Choroid plexus epithelial cell (primary cell): ENCODE results near the gene LEP.
"Not testable (repeated sequence)": the region's sequence is repeated elsewhere in the genome, so short reads cannot be mapped to it uniquely, and the experiment has no call there.

Experiments
- DNase-seq: peaks from one replicate; pipeline ENCODE4 v3.0.0-alpha.2; 2010; ENCODE audit warnings: low read depth
- H3K4me3 ChIP-seq: 2 replicates; pipeline ENCODE4 v1.5.1; 2011; ENCODE audit warnings: low read depth, mild to moderate bottlenecking, control low read depth, low read length, moderate library complexity
- CTCF ChIP-seq: conservative IDR thresholded peaks from 2 replicates; pipeline ENCODE4 v1.5.1; 2011; ENCODE audit warnings: low read depth, mild to moderate bottlenecking, control low read depth, inconsistent platforms, low read length, moderate library complexity

Gene LEP

GRCh38 chr7:128231677-128232076 is 9.4 kb upstream of the LEP start:
- H3K4me3 ChIP-seq, result no peak overlapping the region
- TF ChIP-seq CTCF, result no peak
- DNase-seq, result no peak

GRCh38 chr7:128233471-128233870 is 7.6 kb upstream of the LEP start:
- no peak for DNase-seq

GRCh38 chr7:128234476-128235026 is 6.5 kb upstream of the LEP start:
- no peak overlapping the region for H3K4me3 ChIP-seq
- no peak for DNase-seq
- TF ChIP-seq CTCF, result no peak

More at GRCh38 chr7:128233471-128233870, 7.6 kb upstream of the LEP start:
- no peak overlapping the region for H3K4me3 ChIP-seq
- TF ChIP-seq CTCF, result no peak

- H3K4me3 ChIP-seq, result no peak overlapping the region
- TF ChIP-seq CTCF, result no peak
Observed at GRCh38 chr7:128235471-128235870, 5.6 kb upstream of the LEP start.

GRCh38 chr7:128236924-128237586 is 4.0 kb upstream of the LEP start:
- peak; percentile 60 for DNase-seq
- no peak overlapping the region for H3K4me3 ChIP-seq
- no peak for TF ChIP-seq CTCF

More at GRCh38 chr7:128235471-128235870, 5.6 kb upstream of the LEP start:
- no peak for DNase-seq

- not testable (repeated sequence) for DNase-seq
Observed at GRCh38 chr7:128239146-128239545, 1.9 kb upstream of the LEP start.

GRCh38 chr7:128242661-128243060 is 1.6 kb downstream of the LEP start:
- no peak for DNase-seq
- TF ChIP-seq CTCF, result no peak
- no peak overlapping the region for H3K4me3 ChIP-seq

More at GRCh38 chr7:128239146-128239545, 1.9 kb upstream of the LEP start:
- H3K4me3 ChIP-seq, result not testable (repeated sequence)
